GM12891 (cell line): Measurements from ENCODE around the gene TNKS1BP1.

Source experiments
- PAX5 ChIP-seq: IDR thresholded peaks from 2 replicates; pipeline ENCODE4 v1.6.1; 2011; ENCODE audit warnings: low read length, moderate library complexity, mild to moderate bottlenecking; ENCODE audit not compliant: insufficient read depth, severe bottlenecking
- POLR2A ChIP-seq: IDR thresholded peaks from 2 replicates; pipeline ENCODE4 v1.6.1; 2011; ENCODE audit warnings: low read depth, low read length, control low read depth
- POLR2AphosphoS5 ChIP-seq: IDR thresholded peaks from 2 replicates; pipeline ENCODE4 v1.6.1; 2011; ENCODE audit warnings: low read depth, low read length, control low read depth
- SPI1 ChIP-seq: IDR thresholded peaks from 2 replicates; pipeline ENCODE4 v1.6.1; 2011; ENCODE audit warnings: low read depth, low read length, control low read depth
- TAF1 ChIP-seq: IDR thresholded peaks from 2 replicates; pipeline ENCODE4 v1.6.1; 2011; ENCODE audit warnings: low read depth, low read length, control low read depth

- TF ChIP-seq POLR2A, result no peak
- TF ChIP-seq POLR2AphosphoS5, result no peak
- TF ChIP-seq PAX5, result no peak
- TF ChIP-seq TAF1, result no peak
- TF ChIP-seq SPI1, result no peak
Observed at GRCh38 chr11:57349491-57350274, 24.9 kb upstream of the TNKS1BP1 start.
